H54 (cell line): Measurements from ENCODE around the gene MUC20.
"Not testable (repeated sequence)": the region's sequence is repeated elsewhere in the genome, so short reads cannot be mapped to it uniquely, and the experiment has no call there.

Source experiments
- DNase-seq: peaks from one replicate; pipeline ENCODE4 v3.0.0; 2011; ENCODE audit warnings: low spot score, mixed read lengths; ENCODE audit not compliant: insufficient read length
- FAIRE-seq: peaks from 3 replicates; lab custom pipeline; 2011; peaks lifted over from hg19 to GRCh38; lab: Jason Lieb, UNC
- POLR2A ChIP-seq: IDR thresholded peaks from 2 replicates; pipeline ENCODE4 v1.6.1; 2011; ENCODE audit warnings: low read depth, mild to moderate bottlenecking, low read length

The MUC20 gene

DNA sequence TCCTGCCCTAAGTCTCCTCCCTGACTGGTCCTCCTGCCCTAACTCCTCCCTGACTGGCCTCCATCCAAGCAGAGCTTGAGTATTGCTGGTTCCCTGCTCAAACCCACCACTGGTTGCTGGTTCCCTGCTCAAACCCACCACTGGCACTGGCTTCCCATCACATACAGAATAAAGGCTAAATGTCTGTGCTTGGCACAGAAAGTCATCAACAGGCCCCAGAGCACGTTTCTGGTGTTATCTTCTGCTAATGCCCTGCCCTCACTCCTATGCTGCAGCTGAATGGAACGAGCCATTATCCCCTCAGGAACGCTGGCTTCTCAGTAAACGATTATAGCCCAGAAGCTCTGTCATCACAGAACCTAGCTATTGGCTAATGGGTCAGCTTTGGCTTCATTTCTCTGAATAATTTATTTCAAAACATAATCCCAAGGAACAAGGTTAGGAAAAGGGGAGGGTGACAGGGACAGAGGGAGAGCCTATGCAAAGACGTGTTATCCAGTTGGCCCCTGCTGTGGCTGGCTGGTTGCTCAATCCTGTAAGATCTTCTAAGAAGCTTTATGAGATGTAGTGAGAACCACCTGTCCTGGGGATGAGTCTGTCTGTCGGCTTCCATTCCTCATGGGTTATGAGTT lies 6.3 kb upstream of the MUC20 start:
- DNase-seq = no peak
- FAIRE-seq = no peak
- TF ChIP-seq POLR2A = no peak

- DNase-seq (no peak), FAIRE-seq (no peak)
- TF ChIP-seq POLR2A = no peak
Observed at GRCh38 chr3:195715134-195715533, 5.6 kb upstream of the MUC20 start.

DNA sequence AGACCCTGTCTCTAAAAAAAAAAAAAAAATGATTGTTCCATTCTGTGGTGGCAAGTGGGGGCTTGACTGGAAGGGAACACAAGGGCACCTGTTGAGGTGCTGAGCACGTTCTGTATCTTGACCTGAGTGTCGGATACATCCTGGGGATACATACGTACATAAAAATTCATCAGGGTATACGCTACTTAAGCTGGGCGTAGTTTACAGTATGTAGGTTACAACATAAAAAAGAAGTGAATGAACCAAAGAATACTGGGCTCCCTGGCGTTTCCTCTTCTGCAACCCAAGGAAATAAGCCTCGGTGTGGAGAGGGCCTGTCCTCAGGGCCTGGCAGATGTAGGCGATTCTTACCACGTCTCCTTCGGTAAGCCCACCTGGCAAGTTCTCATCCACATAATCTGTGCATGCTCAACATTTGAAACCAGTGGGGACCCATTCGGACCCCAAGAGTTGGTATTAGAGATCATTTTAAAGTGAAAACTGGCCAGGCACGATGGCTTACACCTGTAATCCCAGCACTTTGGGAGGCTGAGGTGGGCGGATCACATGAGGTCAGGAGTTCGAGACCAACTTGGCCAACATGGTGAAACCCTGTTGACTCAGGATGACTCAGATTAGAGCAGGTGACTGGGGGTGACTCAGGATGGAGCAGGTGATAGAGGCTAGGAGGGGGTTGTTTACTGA lies 5.1 kb upstream of the MUC20 start:
- FAIRE-seq (no peak), DNase-seq (no peak)
- TF ChIP-seq POLR2A = no peak

DNA sequence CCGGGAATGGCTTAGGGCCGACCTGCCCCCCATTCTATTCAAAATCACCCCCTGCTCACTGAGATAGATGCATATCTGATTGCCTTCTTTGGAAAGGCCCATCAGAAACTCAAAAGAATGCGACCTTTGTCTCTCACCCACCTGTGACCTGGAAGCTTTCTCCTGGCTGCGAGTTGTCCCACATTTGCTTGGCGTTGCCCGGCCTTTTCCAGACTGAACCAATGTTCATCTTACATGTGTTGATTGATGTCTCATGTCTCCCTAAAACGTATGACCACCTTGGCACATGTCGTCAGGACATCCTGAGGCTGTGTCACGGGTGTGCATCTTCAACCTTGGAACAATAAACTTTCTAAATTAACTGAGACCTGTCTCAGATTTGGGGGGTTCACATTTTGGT lies 3.4 kb upstream of the MUC20 start:
- no peak for TF ChIP-seq POLR2A
- DNase-seq (no peak), FAIRE-seq (no peak)

DNA sequence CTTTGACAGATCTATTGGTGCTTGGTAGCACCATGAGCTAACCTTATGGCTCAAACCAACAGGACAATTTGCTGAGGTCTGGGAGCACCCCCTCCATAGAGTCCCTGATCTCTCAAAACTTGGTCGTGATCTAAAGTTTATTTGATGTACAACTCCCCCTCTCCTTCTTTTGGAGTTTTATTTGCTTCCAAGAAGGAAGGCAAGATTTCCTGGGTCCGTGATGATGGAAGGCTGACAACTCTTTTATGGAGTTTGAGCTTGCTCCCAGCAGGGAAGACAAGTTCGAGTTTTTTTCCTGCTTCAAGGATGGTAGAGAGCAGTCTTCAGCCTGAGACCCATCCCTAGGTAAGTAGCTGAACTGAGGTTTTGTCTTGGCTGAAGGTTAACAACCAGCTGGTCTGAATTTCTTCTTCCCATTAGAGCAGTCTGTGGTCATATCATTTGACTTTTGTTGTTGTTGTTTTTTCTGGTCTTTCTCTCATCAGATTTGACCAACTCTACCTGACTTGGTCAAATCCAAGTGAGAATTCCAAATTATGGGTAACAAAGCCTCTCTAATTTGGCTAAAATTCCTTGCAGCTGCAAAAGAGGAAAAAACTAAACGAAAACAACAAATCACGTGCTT lies 2.8 kb upstream of the MUC20 start:
- FAIRE-seq (no peak), DNase-seq (no peak)
- no peak for TF ChIP-seq POLR2A

GRCh38 chr3:195718477-195718984 lies 2.2 kb upstream of the MUC20 start:
- DNase-seq (no peak), FAIRE-seq (no peak)
- TF ChIP-seq POLR2A = no peak

GRCh38 chr3:195719514-195720254 lies 1.1 kb upstream of the MUC20 start:
- DNase-seq, FAIRE-seq: not testable (repeated sequence)

DNA sequence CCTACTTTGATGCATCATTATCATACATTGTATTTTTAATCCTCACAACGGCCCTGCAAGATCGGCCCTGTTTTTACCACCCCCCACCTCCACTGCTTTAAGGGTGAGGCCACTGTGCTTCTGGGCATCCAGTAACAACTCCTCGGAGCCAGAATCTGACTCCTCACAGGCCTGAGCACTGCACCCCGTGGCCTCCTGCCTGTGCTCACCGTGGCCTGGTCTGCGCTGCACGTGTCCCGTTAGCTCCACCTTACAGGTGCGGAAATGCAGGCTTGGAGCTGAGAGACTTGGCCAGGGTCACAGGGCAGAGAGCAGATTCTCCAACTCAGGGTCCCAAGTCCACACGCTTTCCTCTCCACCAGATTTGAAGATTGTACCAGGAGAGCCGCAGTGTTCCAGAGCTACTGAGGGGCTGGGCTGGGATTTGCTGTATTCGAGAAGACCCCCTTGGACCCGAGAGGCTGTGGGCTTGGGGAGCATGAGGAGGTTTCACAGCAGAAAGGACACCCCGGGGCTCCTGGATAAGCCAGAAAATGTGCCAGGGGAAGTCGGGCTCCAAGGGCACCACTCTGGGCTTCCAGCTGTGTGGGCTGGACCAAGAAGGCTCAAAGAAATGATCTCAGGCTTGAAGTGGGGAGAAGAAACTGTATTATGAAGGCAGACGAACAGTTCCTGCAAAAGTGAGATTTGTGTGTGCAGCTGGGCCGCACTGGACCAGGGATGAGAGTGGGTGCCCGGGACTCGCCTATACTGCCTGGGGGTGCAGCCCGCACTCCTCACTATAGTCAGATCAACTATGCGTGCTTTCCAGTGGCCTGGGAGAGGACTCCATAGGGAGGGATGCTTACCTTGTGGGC lies 1.6 kb downstream of the MUC20 start:
- not testable (repeated sequence) for DNase-seq, FAIRE-seq

- FAIRE-seq, DNase-seq: not testable (repeated sequence)
Observed at GRCh38 chr3:195722996-195723345, 2.2 kb downstream of the MUC20 start.

DNA sequence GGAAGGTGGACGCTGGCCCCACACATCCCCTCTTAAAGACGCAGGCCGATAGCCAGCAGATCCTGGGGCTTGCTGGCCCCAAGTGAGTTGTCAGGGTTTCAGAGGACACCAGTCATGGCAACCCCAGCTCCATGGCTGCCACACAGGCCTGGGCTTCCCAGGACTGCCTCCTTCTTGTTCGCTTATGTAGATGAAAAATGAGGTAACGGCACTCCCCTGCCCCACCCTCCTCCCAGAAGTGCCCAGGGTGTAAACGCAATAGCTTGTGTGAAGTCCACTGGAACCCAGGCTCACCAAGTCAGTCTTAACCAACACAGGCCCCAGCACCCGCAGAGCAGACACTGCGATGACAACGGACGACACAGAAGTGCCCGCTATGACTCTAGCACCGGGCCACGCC lies 3.6 kb downstream of the MUC20 start:
- FAIRE-seq, DNase-seq: not testable (repeated sequence)

DNA sequence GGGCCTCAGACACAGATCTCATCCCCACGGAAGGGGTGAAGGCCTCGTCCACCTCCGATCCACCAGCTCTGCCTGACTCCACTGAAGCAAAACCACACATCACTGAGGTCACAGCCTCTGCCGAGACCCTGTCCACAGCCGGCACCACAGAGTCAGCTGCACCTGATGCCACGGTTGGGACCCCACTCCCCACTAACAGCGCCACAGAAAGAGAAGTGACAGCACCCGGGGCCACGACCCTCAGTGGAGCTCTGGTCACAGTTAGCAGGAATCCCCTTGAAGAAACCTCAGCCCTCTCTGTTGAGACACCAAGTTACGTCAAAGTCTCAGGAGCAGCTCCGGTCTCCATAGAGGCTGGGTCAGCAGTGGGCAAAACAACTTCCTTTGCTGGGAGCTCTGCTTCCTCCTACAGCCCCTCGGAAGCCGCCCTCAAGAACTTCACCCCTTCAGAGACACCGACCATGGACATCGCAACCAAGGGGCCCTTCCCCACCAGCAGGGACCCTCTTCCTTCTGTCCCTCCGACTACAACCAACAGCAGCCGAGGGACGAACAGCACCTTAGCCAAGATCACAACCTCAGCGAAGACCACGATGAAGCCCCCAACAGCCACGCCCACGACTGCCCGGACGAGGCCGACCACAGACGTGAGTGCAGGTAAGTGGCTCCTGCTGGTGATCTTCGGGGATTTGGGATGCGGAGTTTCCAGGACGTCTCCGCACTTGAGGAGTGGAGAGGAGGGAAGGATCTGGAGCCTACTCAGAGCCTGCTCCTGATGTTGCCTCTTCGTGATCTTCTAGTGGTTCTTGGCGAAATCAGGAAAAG lies 5.3 kb downstream of the MUC20 start:
- not testable (repeated sequence) for FAIRE-seq

DNA sequence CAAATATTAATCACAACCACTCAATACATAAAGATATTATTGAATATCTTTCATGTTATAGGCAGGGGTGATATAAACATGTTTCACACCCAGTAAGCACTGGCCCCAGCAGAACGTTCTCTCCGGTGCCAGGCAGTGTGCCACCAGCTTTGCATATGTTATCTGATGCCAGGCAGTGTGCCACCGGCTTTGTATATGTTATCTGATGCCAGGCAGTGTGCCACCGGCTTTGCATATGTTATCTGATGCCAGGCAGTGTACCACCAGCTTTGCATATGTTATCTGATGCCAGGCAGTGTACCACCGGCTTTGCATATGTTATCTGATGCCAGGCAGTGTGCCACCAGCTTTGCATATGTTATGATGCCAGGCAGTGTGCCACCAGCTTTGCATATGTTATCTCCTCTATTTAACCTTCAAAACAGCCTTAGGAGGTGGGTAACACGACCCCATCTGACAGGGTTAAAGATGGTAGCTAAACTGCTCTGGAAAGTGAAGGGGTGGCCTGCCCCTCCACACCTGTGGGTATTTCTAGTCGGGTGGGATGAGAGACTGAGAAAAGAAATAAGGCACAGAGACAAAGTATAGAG lies 6.9 kb downstream of the MUC20 start:
- FAIRE-seq = no peak
- no peak for DNase-seq
- TF ChIP-seq POLR2A = no peak

More for the DNA sequence above, 5.3 kb downstream of the MUC20 start:
- DNase-seq = not testable (repeated sequence)

DNA sequence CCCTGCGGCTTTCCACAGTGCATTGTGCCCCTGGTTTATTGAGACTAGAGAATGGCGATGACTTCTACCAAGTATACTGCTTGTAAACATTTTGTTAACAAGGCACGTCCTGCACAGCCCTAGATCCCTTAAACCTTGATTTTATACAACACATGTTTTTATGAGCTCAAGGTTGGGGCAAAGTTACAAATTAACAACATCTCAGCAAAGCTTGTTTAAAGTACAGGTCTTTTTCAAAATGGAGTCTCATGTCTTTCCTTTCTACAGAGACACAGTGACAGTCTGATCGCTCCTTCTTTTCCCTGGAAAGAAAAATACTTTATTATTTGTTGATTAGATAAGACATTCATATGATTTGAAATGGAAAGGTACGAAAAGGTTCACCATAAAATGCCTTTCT lies 8.0 kb downstream of the MUC20 start:
- DNase-seq, FAIRE-seq: not testable (repeated sequence)
